Astrocyte of the spinal cord (primary cell): ENCODE results near the gene PHKG1.
"Not testable (repeated sequence)": the region's sequence is repeated elsewhere in the genome, so short reads cannot be mapped to it uniquely, and the experiment has no call there.

Experiments used
- DNase-seq: peaks from one replicate; pipeline ENCODE4 v3.0.0; 2011; ENCODE audit warnings: low read depth, low spot score
- H3K4me3 ChIP-seq: 2 replicates; pipeline ENCODE4 v1.5.1; 2011; ENCODE audit warnings: low read depth, mild to moderate bottlenecking, low read length, moderate library complexity
- CTCF ChIP-seq: IDR thresholded peaks from 2 replicates; pipeline ENCODE4 v1.5.1; 2012; ENCODE audit warnings: low read depth, mild to moderate bottlenecking, low read length, inconsistent platforms
- in situ Hi-C: cut with HindIII; loops from 2 replicates; pipeline ENCODE4 v1.10.0; 2017; ENCODE audit warnings: low sequenced_read_pairs

PHKG1 gene

GRCh38 chr7:56046721-56047445, 45.9 kb downstream of the PHKG1 start:
- in situ Hi-C loops, result no loop called here
- peak; percentile 85 for DNase-seq
- no peak for TF ChIP-seq CTCF
- H3K4me3 ChIP-seq, result no peak overlapping the region

- DNase-seq, in situ Hi-C loops, H3K4me3 ChIP-seq: not testable (repeated sequence)
Observed at GRCh38 chr7:56045758-56046157, 47.0 kb downstream of the PHKG1 start.

- in situ Hi-C loops, result no loop called here
- TF ChIP-seq CTCF, result no peak
- no peak for DNase-seq
- H3K4me3 ChIP-seq, result no peak overlapping the region
Observed at GRCh38 chr7:56040730-56041129, 52.0 kb downstream of the PHKG1 start.

GRCh38 chr7:56033671-56034432, 58.9 kb downstream of the PHKG1 start:
- in situ Hi-C loops, result no loop called here
- DNase-seq, result peak; percentile 75
- peak overlapping the region; percentile 59 for H3K4me3 ChIP-seq
- peak; percentile 34 for TF ChIP-seq CTCF

GRCh38 chr7:56032578-56032977, 60.2 kb downstream of the PHKG1 start:
- DNase-seq, in situ Hi-C loops: not testable (repeated sequence)
- H3K4me3 ChIP-seq, result peak overlapping the region; percentile 59

GRCh38 chr7:56031556-56031955, 61.2 kb downstream of the PHKG1 start:
- in situ Hi-C loops, DNase-seq, H3K4me3 ChIP-seq: not testable (repeated sequence)

- in situ Hi-C loops, result no loop called here
- no peak overlapping the region for H3K4me3 ChIP-seq
- DNase-seq, result no peak
Observed at GRCh38 chr7:56030340-56030739, 62.4 kb downstream of the PHKG1 start.

More at GRCh38 chr7:56030340-56030739, 62.4 kb downstream of the PHKG1 start:
- no peak for TF ChIP-seq CTCF
